Astrocyte of the cerebellum (primary cell): Measurements from ENCODE around the gene ABCA13.
A peak's percentile ranks its signal among the peaks of the same experiment; 100 is the strongest.

Experiments
- DNase-seq: peaks from one replicate; pipeline ENCODE4 v3.0.0-alpha.2; 2011; ENCODE audit warnings: low read depth
- H3K4me3 ChIP-seq: 2 replicates; pipeline ENCODE4 v1.5.1; 2011; ENCODE audit warnings: mild to moderate bottlenecking, low read depth, low read length, moderate library complexity
- in situ Hi-C: cut with HindIII; loops from 2 replicates; pipeline ENCODE4 v1.10.0; 2017; ENCODE audit warnings: low sequenced_read_pairs
- TF ChIP-seq, protein P1 (sequence below): IDR thresholded peaks from 2 replicates; pipeline ENCODE4 v1.5.1; 2012; ENCODE audit warnings: low read length, low read depth, moderate library complexity, mild to moderate bottlenecking; ENCODE audit errors: missing control alignments

The ABCA13 gene

DNA sequence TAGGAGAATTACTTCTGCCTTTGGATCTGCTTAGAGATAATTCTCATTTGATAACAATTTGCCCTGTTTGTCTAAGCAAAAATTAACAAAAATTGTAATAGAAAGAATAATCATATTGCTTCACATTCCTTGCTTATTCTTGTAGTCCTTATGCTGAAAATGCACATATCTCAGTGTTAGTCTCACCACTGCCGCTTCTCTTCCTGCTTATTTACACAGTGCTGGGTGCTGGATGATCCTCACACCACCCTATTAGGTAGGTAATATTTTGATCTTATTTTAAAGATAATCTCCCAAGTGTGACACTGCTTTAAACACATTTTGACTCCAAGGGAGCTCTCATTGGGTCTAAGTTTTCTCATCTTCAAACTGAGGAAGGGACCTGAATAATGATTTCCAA, 46.0 kb downstream of the ABCA13 start:
- no peak for DNase-seq
- in situ Hi-C loops: no loop called here
- TF ChIP-seq, protein P1, sequence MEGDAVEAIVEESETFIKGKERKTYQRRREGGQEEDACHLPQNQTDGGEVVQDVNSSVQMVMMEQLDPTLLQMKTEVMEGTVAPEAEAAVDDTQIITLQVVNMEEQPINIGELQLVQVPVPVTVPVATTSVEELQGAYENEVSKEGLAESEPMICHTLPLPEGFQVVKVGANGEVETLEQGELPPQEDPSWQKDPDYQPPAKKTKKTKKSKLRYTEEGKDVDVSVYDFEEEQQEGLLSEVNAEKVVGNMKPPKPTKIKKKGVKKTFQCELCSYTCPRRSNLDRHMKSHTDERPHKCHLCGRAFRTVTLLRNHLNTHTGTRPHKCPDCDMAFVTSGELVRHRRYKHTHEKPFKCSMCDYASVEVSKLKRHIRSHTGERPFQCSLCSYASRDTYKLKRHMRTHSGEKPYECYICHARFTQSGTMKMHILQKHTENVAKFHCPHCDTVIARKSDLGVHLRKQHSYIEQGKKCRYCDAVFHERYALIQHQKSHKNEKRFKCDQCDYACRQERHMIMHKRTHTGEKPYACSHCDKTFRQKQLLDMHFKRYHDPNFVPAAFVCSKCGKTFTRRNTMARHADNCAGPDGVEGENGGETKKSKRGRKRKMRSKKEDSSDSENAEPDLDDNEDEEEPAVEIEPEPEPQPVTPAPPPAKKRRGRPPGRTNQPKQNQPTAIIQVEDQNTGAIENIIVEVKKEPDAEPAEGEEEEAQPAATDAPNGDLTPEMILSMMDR: no peak
- H3K4me3 ChIP-seq: no peak overlapping the region

DNA sequence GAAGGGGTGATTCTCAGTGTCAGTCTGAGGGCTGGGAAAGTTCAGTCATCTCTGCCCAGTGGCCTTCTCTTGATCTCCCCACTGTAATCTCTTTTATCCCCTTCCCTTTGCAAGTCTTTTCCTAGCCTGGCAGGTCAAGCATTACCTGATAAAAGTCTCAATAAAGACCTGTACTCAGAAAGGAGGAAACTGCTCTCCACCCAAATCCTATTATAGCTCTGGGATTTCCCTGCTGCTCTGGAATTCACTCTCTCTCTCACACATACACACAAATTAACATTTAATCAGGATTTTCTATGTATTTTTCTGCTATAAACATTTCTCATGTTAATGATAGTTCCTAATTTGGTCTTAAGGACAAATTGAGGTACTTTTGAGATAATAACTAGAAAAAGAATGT, 46.5 kb downstream of the ABCA13 start:
- DNase-seq: no peak
- TF ChIP-seq, protein P1: no peak
- in situ Hi-C loops: no loop called here
- H3K4me3 ChIP-seq: no peak overlapping the region

DNA sequence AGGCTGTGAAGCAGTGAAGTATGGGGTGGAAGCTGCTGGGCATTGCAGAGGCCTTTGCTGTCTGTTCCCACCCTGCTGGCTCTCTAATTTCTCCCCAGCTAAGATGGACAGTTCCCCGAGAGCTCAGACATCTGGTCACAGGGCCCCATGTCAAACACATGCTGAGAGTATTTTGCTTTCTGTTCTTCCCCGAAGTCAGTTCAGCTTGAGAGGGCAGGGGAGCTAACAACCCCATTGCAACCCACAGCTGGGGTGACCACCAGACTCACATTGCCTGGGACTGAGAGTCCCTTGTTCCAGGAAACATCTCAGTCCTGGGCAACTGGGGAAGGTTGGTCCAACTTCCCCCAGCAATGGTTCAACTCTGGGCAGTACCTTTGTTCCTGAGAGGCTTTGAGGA, 52.8 kb downstream of the ABCA13 start:
- no peak for DNase-seq
- in situ Hi-C loops: no loop called here
- no peak overlapping the region for H3K4me3 ChIP-seq
- TF ChIP-seq, protein P1: no peak

DNA sequence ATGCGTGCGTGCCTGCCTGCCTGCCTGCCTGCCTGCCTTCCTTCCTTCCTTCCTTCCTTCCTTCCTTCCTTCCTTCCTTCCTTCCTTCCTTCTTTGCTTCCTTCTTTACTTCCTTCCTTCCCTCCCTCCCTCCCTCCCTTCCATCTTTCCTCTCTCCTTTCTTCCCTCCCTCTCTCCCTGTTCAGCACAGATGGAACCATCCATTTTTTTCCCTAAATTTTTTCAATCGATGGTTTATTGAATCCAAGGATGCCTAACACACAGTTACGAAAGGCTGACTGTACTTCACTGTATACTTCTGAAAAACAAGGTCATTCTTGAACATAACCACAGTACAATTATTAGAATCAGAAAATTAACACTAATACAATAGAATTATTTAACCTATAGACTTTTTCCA, 53.8 kb downstream of the ABCA13 start:
- no peak for DNase-seq
- TF ChIP-seq, protein P1: no peak
- in situ Hi-C loops: no loop called here
- H3K4me3 ChIP-seq: no peak overlapping the region

DNA sequence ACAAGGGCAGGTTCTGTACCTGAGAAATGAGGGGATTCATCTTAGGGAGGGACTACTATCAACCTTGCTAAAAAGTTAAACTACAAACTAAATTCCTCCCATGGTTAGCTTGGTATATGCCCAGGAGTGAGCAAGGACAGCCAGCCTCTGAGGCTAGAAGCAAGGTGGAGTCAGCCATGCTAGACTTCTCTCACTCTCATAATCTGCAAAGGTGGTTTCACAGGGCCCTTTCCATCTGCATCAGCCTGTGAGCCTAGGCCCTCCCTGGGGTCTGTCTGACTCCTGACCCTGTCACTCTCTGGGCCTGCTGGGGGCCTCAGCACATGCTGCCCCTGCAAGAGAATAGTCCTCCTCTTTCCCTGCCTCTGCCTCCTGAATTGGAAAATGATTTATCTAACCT, 66.1 kb downstream of the ABCA13 start:
- TF ChIP-seq, protein P1: no peak
- in situ Hi-C loops: no loop called here
- DNase-seq: no peak
- H3K4me3 ChIP-seq: no peak overlapping the region

DNA sequence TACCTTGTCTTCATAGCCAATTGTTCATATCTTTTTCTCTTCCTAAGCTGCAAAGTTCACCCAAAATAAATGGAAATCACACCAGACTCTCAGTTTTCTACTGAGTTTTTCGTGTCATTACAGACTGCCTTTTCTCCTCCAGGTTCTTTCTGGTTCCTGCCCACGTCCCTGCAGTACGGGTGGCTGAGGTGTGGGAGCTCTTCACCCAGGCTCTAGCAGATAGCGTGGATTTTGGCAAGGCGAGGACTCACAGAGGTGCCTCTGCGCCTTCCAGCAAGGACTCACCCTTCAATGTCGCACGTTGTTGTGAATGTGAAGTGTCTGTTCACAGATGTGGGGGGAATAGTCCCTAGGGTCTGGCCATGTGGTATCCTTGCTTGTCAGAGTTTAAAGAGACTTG, 71.6 kb downstream of the ABCA13 start:
- TF ChIP-seq, protein P1: no peak
- in situ Hi-C loops: no loop called here
- H3K4me3 ChIP-seq: no peak overlapping the region
- no peak for DNase-seq

DNA sequence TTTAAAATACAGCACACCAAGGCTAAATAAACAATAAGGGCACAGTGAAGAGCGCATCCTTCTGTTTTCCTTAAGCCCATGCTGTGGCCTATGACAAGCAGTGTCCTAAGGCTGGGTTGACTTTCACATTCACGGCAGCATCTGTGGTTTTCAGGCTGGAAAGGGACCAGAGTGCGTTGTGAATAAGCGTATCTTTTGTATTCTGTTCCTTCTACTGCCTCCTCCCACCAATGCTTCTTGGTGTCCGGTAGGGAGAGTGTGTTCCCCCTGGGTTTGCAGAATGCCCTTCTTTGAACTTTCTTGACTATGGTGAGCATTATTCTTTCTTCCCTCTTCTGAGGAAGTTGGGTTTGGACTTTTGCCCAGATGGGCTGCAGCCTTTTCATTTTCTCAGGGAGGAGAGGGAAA, 73.6 kb downstream of the ABCA13 start:
- in situ Hi-C loops: no loop called here
- H3K4me3 ChIP-seq: no peak overlapping the region
- TF ChIP-seq, protein P1: peak; percentile 13
- DNase-seq: peak; percentile 82
